Measurements from ENCODE around the gene NHERF2. TPM values are rescaled to one million over a fixed set of nuclear protein-coding genes. Genes with fewer than 3 reads are reported as not detected.

NHERF2 gene
- total RNA-seq, 1 experiment from 2014 or later = 174 TPM

DNA sequence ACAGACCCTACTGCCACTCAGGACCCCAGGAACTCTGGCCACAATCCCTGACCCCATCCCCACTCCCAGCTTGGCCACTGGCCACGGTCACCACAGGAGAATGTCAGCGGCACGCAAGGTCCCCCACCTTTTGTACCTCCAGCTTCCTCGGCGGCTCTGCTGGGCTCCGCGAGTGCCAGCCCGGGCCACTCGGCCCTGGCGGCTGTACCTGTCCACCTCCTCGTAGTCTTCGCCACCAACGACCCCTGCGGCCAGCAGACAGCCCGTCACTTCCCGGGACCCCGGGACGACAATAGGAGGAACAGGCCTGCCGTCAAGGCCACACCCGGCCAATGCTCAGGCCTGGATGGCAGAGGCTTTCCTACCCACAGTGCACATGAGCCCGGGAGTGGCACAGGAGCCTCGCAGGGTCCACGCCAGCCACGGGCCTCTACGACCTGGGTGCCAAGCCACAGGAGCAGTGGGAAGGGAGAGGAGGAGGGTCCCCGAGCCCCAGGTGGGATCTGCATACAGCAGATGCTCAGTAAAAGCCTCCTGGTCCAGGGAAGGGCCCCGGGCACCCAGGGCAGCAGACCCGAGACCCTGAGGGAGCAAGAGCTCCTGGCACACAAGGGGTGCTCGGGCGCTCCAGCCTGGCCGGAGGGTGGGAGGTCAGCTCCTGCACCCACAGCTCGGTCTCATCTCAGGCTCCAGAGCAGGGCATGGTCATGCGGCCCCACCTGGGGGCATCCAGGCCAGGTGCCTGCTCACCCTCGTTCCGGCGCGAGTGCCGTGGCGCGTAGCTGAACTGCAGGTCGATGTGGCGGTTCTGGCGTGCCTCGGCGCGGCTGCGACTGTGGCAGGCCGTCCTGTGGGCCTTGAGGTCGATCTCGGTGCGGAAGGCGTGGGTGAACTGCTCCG lies 25.0 kb upstream of the NHERF2 start:
- DNase-seq (ENCODE audit: low read depth, low spot score) = no peak
- H3K27ac ChIP-seq (ENCODE audit: low read length) = no peak overlapping the region
- peaks cover 6% of the 10 kb centered on the region; the same call in 1 of the 2 replicates for H3K36me3 ChIP-seq (ENCODE audit: control insufficient read depth, insufficient read depth, low read length)
- BruUV-seq (replicated peaks) = no TSS peak
- intact Hi-C loops (cut with micrococcal nuclease; ENCODE audit: unreplicated experiment) (no loop called here), in situ Hi-C loops (cut with HindIII; ENCODE audit: low pct_unique_long_range_greater_than_20kb, low sequenced_read_pairs) (no loop called here)
- ChIA-PET POLR2A (no interaction called here), CTCF (no interaction called here)
- peaks cover 28% of the 10 kb centered on the region for H3K4me1 ChIP-seq (ENCODE audit: control insufficient read depth, insufficient read depth, low read length)
- TF ChIP-seq POLR2AphosphoS5 (IDR thresholded peaks at IDR 0.05; ENCODE audit: low read depth, low read length) (no peak), TCF7L2 (IDR thresholded peaks at IDR 0.05; ENCODE audit: low read depth, low read length) (no peak), SIN3A (IDR thresholded peaks at IDR 0.05; ENCODE audit: borderline replicate concordance, insufficient read depth, low read depth, low read length) (no peak)
- TF ChIP-seq, protein P1, sequence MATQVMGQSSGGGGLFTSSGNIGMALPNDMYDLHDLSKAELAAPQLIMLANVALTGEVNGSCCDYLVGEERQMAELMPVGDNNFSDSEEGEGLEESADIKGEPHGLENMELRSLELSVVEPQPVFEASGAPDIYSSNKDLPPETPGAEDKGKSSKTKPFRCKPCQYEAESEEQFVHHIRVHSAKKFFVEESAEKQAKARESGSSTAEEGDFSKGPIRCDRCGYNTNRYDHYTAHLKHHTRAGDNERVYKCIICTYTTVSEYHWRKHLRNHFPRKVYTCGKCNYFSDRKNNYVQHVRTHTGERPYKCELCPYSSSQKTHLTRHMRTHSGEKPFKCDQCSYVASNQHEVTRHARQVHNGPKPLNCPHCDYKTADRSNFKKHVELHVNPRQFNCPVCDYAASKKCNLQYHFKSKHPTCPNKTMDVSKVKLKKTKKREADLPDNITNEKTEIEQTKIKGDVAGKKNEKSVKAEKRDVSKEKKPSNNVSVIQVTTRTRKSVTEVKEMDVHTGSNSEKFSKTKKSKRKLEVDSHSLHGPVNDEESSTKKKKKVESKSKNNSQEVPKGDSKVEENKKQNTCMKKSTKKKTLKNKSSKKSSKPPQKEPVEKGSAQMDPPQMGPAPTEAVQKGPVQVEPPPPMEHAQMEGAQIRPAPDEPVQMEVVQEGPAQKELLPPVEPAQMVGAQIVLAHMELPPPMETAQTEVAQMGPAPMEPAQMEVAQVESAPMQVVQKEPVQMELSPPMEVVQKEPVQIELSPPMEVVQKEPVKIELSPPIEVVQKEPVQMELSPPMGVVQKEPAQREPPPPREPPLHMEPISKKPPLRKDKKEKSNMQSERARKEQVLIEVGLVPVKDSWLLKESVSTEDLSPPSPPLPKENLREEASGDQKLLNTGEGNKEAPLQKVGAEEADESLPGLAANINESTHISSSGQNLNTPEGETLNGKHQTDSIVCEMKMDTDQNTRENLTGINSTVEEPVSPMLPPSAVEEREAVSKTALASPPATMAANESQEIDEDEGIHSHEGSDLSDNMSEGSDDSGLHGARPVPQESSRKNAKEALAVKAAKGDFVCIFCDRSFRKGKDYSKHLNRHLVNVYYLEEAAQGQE (IDR thresholded peaks at IDR 0.05; ENCODE audit: insufficient read depth in 1 of 2, low read depth in 2 of 2, low read length in 1 of 2) = no peak
- TF ChIP-seq, protein P2, sequence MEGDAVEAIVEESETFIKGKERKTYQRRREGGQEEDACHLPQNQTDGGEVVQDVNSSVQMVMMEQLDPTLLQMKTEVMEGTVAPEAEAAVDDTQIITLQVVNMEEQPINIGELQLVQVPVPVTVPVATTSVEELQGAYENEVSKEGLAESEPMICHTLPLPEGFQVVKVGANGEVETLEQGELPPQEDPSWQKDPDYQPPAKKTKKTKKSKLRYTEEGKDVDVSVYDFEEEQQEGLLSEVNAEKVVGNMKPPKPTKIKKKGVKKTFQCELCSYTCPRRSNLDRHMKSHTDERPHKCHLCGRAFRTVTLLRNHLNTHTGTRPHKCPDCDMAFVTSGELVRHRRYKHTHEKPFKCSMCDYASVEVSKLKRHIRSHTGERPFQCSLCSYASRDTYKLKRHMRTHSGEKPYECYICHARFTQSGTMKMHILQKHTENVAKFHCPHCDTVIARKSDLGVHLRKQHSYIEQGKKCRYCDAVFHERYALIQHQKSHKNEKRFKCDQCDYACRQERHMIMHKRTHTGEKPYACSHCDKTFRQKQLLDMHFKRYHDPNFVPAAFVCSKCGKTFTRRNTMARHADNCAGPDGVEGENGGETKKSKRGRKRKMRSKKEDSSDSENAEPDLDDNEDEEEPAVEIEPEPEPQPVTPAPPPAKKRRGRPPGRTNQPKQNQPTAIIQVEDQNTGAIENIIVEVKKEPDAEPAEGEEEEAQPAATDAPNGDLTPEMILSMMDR (IDR thresholded peaks at IDR 0.05) = no peak
- no peaks in the 10 kb centered on the region for H3K27me3 ChIP-seq (ENCODE audit: control insufficient read depth, insufficient read depth, low read length)
- H3K4me3 ChIP-seq (ENCODE audit: low read depth in 2 of 2, low read length in 2 of 2) = no peak overlapping the region
- ATAC-seq = no peak
- H3K9me3 ChIP-seq (ENCODE audit: control insufficient read depth, insufficient read depth, low read depth, low read length) = no peaks in the 10 kb centered on the region

DNA sequence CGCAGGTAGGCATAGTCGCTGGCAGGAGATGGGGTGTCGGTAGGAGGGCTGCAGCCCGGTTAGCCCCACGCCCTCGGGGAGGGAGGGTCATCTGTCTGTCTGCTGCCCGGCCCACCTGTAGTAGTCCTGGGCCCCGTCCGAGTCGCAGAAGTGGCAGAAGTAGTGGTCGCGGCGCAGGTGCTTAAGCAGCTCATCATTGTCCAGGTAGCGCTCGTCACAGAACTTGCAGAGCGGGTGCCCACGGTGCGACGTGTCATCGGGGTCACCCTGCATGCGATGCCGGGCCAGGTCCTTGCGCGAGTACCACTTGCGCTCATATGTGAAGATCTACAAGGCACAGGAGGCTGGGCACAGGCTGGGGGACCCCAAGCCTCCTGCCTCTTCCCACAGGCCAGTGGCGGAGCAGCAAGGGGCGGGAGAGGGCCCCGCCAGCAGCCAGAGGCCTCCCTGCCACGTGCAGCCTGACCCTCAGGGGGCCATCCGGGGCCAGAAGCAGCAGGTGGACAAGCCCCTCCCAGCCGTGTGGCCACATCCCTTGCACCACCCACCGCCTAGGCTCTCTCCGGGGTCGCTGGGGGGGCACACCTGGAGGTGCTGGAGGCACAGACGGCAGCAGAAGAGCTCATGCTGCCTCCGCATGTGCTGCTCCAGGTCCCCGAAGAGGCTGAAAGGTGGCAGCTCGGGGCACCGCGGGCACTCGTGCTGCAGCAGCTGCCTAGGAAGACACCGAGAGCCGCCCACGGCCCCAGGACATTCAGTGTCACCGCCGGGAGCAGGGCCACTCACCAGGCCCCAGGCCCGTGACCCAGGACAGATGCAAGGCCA lies 24.1 kb upstream of the NHERF2 start:
- DNase-seq (ENCODE audit: low read depth, low spot score) = no peak
- intact Hi-C loops (cut with micrococcal nuclease; ENCODE audit: unreplicated experiment) (no loop called here), in situ Hi-C loops (cut with HindIII; ENCODE audit: low pct_unique_long_range_greater_than_20kb, low sequenced_read_pairs) (no loop called here)
- no peaks in the 10 kb centered on the region for H3K9me3 ChIP-seq (ENCODE audit: control insufficient read depth, insufficient read depth, low read depth, low read length)
- H3K4me3 ChIP-seq (ENCODE audit: low read depth in 2 of 2, low read length in 2 of 2) = no peak overlapping the region
- no peak overlapping the region for H3K27ac ChIP-seq (ENCODE audit: low read length)
- BruUV-seq (replicated peaks) = no TSS peak
- H3K4me1 ChIP-seq (ENCODE audit: control insufficient read depth, insufficient read depth, low read length) = peaks cover 37% of the 10 kb centered on the region
- TF ChIP-seq POLR2AphosphoS5 (IDR thresholded peaks at IDR 0.05; ENCODE audit: low read depth, low read length) = no peak
- TF ChIP-seq, protein P1 (IDR thresholded peaks at IDR 0.05; ENCODE audit: insufficient read depth in 1 of 2, low read depth in 2 of 2, low read length in 1 of 2) = no peak
- TF ChIP-seq, protein P2 (IDR thresholded peaks at IDR 0.05) = no peak
- TF ChIP-seq TCF7L2 (IDR thresholded peaks at IDR 0.05; ENCODE audit: low read depth, low read length) = no peak
- TF ChIP-seq SIN3A (IDR thresholded peaks at IDR 0.05; ENCODE audit: borderline replicate concordance, insufficient read depth, low read depth, low read length) = no peak
- no peaks in the 10 kb centered on the region for H3K27me3 ChIP-seq (ENCODE audit: control insufficient read depth, insufficient read depth, low read length)
- POLR2A ChIA-PET = no interaction called here
- H3K36me3 ChIP-seq (ENCODE audit: control insufficient read depth, insufficient read depth, low read length) = peaks cover 6% of the 10 kb centered on the region; the same call in 1 of the 2 replicates
- no peak for ATAC-seq
- CTCF ChIA-PET = interaction anchor here (0.6 kb wide), 2 partner anchors 9 to 40 kb away, joined by 8 to 11 read pairs; no protein-coding TSS in a partner anchor

All from Panc1 (cell line).